Right lobe of liver (tissue), 4 donors: ENCODE data around the gene MKKS.

Source experiments
- CTCF ChIP-seq, 4 donors: fragments of 200-600 bp in 3 of 4; fragments of 450-650 bp in 1 of 4; IDR thresholded peaks; one replicate each; pipeline versions ENCODE4 v1.5.1 to v1.8.0; 2016 to 2022; ENCODE audit warnings: antibody characterized with exemption in 4 of 4, mild to moderate bottlenecking in 2 of 4
- POLR2A ChIP-seq: fragments of 450-650 bp; IDR thresholded peaks from one replicate; pipeline ENCODE4 v1.6.1; 2017; ENCODE audit warnings: antibody characterized with exemption, mild to moderate bottlenecking
- donor health status: DM: no; HTN: no; CAD: no.
- donor health status: DM: no; HTN: no; CAD: no.
- donor health status: DM: no; HTN: yes; CAD: no.

- TF ChIP-seq CTCF (IDR thresholded peaks at IDR 0.05), result peak in 3 of 4 donors; percentile 22 to 38 (median 25)
- TF ChIP-seq POLR2A, result no peak
These were observed 21.2 kb downstream of the MKKS start for GRCh38 chr20:10412591-10413408.
